ENCODE data around the gene CCDC63.
"Not testable (repeated sequence)": the region's sequence is repeated elsewhere in the genome, so short reads cannot be mapped to it uniquely, and the experiment has no call there.

The CCDC63 gene

GRCh38 chr12:110948041-110948440, 101.3 kb downstream of the CCDC63 start:
- H3K27ac ChIP-seq: no peak overlapping the region
- no peak for TF ChIP-seq ZFX (IDR thresholded peaks at IDR 0.05)
- TF ChIP-seq CTCF (conservative IDR thresholded peaks at IDR 0.05): no peak

GRCh38 chr12:110950466-110950865, 103.7 kb downstream of the CCDC63 start:
- not testable (repeated sequence) for H3K27ac ChIP-seq

- H3K27ac ChIP-seq: not testable (repeated sequence)
Measured at GRCh38 chr12:110950867-110951266, 104.1 kb downstream of the CCDC63 start.

Data from C4-2B (cell line).